Suppressor macrophage treated with lipopolysaccharide for 1 hour (primary cell): ENCODE results near the gene CIB4.

Source experiments
- DNase-seq, 3 donors: peaks; one replicate each; pipeline ENCODE4 v3.0.0-alpha.2; 2020 to 2022

Gene CIB4

GRCh38 chr2:26640781-26641564 is at the start of gene CIB4:
CIB4 (minus strand) TSS chr2:26641366; CDS start chr2:26641314, 52 bp downstream.
- no peak for DNase-seq

GRCh38 chr2:26687801-26688200 is 46.6 kb upstream of the CIB4 start:
- DNase-seq = no peak

DNA sequence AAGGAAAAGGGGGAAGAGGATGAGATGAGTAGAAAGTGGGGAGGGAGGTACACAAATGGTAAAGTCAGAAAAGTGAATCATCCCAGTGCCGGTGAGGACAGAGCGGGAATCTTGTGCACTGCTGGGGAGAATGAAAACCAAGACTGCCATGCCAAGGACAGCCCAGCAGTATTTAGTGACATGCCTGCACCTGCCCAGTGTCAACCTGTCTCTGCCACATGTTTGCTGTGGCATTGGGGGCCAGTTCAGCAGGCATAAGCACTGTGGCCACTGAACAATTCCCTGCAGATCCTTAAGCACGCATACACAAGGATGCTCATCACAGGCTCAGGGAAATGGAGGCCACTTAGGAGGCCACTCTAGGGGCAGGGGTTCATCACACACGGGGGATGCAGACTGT is 46.2 kb upstream of the CIB4 start:
- no peak for DNase-seq

DNA sequence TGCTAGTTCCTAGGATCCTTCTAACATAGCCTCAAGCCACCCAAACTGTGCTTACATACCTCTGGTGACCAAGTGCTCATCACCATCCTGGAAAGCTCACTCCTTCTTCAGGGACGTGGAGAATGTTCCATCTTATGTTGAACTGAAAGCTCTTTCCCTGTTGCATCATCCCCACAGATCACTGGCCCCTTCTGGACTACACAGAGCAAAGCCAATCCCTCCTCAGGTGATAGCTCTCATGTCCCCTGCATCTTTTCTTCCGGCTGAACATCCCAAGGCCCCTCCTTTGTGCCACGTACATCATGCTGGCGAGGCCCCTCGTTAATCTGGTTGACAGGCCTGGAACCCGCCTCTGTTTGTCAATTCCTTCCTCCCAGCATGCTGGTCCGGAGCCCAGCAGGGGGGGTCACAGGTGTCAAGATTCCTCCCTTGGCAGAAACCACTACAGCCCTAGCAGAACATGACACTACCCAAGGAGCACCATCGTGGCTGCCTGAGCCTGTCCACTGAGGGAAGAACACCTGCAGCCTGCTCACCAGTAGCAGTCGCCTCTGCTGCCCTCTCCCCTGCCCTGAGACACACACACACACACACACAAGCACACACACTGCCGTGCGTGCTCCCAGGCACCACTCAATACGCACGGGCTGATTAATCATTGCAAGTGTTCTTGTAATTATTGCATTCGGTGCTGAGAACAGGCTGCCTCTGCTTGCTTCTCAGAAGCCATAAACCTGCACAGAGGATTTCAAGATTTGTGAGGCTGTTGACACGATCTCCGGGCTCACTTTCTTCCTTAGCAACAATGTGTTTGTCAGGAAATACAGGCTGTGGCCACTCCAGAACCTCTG is 45.0 kb upstream of the CIB4 start:
- DNase-seq = no peak

DNA sequence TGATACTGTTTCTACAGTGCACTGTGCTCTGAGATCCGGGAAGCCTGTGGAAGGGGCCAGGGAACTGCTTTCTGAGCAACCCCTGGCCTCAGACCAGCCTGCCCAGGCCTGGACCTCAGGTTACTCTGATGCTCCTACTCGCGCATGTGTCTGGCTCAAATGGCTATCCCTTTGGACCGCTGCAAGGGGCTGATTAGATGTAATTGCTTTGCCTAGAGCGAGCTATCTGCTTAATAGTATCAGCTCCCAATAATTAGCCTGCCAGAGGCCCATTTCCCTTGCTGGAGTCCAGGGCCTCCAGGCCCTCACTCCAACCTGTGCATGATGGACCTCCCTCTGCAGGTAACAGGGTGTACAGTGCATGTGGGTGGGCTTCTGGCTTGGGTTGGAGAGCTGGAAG is 44.2 kb upstream of the CIB4 start:
- no peak for DNase-seq

DNA sequence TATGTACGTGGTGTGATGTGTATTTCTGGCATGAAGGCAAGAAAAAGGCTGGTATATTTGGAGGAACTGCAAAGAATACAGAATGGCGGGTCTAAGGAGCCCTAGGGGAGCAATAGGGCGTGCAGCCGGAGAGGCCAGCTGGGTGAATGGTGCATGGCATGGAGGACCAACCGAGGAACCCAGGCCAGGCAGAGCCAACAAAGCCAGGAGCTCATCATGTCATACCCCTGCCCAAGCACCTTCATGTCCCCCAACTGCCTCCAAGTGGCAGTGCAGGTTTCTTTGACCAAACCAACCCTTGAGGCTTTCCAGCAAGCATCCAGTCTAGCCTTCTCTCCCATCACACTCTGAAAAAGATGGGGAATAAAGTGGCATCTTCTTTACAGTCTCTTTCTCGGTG is 42.4 kb upstream of the CIB4 start:
- no peak for DNase-seq

- DNase-seq = no peak
Observed at GRCh38 chr2:26682155-26682554, 41.0 kb upstream of the CIB4 start.

GRCh38 chr2:26681656-26682055 is 40.5 kb upstream of the CIB4 start:
- no peak for DNase-seq

DNA sequence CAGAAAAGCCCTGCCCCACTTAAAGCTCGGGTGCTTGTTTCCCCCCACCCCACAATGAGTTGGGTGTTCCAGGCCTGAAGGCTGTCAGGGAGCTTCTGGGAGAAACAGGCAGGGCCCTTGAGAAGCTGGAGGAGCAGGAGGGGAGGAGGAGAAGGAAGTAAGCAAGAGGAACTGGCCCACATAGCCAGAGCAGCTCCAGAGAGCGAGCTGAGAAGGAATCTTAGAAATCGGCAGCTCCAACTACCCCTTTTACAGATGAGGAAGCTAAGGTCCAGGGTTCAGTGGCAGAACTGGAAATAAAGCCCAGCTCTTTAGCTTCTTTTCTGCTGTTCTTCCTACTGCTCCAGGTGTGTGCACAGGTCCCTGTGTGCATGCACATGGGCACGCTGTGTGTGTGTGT is 38.7 kb upstream of the CIB4 start:
- DNase-seq = peak; percentile 52 to 66 (median 65)

GRCh38 chr2:26678035-26678434 is 36.9 kb upstream of the CIB4 start:
- no peak for DNase-seq

GRCh38 chr2:26675651-26676255 is 34.6 kb upstream of the CIB4 start:
- no peak for DNase-seq

DNA sequence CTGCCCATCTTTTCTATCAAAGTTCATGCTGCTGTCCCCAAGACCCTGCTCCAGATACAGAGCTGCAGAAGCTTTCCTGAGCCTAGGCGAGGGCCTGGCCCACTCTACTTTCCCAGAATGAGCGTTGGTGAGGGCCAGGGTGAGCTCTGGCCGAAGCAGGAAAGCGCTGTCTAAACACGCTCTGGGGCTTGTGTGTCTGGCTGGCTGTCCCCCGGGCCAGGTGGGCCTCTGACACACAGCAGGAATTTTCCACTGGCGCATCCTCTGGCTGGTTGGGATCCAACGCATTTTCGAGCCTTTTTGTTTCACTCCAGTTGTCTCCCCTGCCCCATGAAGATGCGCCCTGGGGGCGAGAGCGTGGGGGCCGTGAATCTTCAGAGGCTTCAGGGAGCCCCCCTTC is 33.6 kb upstream of the CIB4 start:
- no peak for DNase-seq

DNA sequence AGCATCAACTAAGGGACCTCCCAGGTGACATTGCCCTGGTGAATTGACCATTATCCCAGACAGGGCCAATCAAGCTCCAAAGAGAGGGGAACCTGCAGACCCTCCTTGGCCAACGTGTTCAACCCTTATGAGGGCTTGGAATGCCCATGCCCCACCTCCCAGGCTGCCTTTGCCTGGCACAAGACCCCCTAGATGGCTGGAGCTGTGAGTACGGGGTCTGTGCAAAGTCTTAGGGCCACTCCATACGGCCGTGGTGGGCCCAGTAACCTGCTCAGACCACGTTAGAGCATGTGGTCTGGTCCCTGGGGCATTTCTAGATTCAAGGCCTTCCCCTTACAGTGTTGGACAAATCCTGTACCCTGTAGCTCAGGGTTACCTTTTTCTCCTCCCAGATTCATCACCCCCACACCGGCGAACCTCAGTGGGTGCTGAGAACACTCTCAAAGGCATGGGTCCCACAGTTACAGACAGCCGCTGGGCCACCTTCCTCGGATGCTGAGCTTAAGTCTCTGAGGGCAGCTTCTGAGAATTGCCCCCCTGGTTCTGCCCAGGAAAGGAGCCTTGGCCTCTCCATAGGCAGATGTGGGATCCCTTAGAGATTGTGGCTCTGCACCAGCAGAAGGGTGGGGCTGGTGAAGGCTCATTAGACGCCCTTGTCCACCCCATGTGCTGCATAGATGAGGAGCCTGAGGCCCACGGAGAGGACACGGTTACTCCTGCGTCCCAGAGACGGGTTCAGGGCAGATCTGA is 33.0 kb upstream of the CIB4 start:
- no peak for DNase-seq

- no peak for DNase-seq
Observed at GRCh38 chr2:26672818-26673393, 31.7 kb upstream of the CIB4 start.

- no peak for DNase-seq
Observed at GRCh38 chr2:26672112-26672817, 31.1 kb upstream of the CIB4 start.

DNA sequence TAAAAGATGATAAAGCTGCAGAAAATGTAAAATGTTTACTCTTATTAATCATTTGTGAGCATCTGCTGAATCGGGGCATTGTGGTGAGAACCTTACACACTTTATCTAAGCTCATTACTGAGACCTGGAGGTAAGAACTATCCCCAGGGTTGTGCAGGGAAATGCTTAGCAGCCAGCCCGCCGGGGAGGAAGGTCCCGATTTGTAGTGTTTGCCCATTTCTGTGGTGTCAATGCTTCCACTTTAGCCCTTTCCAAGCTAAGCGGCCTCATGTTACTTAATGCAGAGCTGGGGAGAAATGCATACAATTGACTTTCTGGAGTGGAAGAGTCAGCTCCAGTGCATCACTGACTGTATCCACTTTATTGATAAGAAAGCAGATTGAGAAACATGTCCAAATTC is 30.5 kb upstream of the CIB4 start:
- DNase-seq = no peak

DNA sequence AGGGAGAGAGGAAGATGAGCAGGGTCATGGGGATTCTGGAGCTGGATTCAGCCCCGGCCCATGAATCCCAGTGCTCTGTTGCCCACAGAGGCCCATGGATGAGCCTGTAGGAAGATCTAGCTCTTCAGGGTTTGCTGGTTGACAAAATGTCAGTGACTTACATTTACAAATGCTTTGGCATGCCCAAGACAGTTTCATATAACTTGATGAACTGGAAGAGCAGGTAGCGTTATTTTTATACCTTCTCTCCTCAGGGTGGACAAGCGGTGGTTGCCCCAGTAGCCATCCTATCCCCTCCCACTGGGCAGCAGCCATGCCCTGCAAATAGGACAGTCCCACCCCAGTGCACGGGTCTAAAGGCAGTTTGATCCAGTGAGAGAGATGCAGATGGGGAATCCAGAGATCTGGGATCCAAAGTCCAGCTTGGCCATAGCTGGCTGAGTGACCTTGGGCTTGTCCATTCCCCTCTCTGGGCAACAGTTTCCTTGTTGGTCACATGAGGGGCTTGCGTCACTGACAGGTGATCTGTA is 29.8 kb upstream of the CIB4 start:
- no peak for DNase-seq

- DNase-seq = no peak
Observed at GRCh38 chr2:26670171-26670570, 29.0 kb upstream of the CIB4 start.

- no peak for DNase-seq
Observed at GRCh38 chr2:26668856-26669750, 27.9 kb upstream of the CIB4 start.

DNA sequence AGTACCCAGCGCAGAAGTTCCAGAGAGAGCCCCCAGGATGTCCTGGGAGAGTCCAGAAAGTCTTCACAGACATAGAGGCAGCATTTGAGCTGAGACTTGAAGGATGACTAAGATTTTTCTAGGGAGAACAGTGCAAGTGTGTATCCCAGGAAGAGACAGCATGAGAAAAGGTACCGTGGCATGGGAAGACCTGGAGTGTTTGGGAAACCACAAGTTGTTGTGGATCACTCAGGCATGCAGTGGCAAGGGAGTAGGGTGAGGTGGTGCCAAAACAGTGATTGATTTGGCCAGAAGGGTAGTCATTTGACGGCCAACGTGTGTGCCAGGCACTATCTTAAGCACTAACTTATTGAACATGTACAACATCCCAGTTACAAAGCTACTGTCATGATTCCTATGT is 26.9 kb upstream of the CIB4 start:
- DNase-seq = no peak

- DNase-seq = no peak
Observed at GRCh38 chr2:26666671-26667070, 25.5 kb upstream of the CIB4 start.
